Measurements from ENCODE around the gene ACVR1.
"Not testable (repeated sequence)": the region's sequence is repeated elsewhere in the genome, so short reads cannot be mapped to it uniquely, and the experiment has no call there.

The ACVR1 gene

GRCh38 chr2:157748371-157749142 is 127.6 kb downstream of the ACVR1 start:
- no peak for DNase-seq

- no peak for DNase-seq
Measured at GRCh38 chr2:157747695-157748370, 128.3 kb downstream of the ACVR1 start.

GRCh38 chr2:157747280-157747679 is 128.8 kb downstream of the ACVR1 start:
- no peak for DNase-seq

GRCh38 chr2:157746234-157746950 is 129.7 kb downstream of the ACVR1 start:
- no peak for DNase-seq

GRCh38 chr2:157744571-157745076 is 131.5 kb downstream of the ACVR1 start:
- no peak for DNase-seq

GRCh38 chr2:157743051-157743450 is 133.1 kb downstream of the ACVR1 start:
- DNase-seq, result no peak

GRCh38 chr2:157741819-157742484 is 134.2 kb downstream of the ACVR1 start:
- DNase-seq, result peak; percentile 13

GRCh38 chr2:157737656-157738055 is 138.5 kb downstream of the ACVR1 start:
- no peak for DNase-seq

GRCh38 chr2:157735532-157735931 is 140.6 kb downstream of the ACVR1 start:
- no peak for DNase-seq

- DNase-seq, result no peak
Measured at GRCh38 chr2:157733263-157733662, 142.9 kb downstream of the ACVR1 start.

GRCh38 chr2:157732596-157732995 is 143.5 kb downstream of the ACVR1 start:
- no peak for DNase-seq

- no peak for DNase-seq
Measured at GRCh38 chr2:157727693-157728092, 148.4 kb downstream of the ACVR1 start.

GRCh38 chr2:157726946-157727345 is 149.2 kb downstream of the ACVR1 start:
- DNase-seq, result no peak

- DNase-seq, result no peak
Measured at GRCh38 chr2:157725846-157726245, 150.3 kb downstream of the ACVR1 start.

- no peak for DNase-seq
Measured at GRCh38 chr2:157722580-157723234, 153.4 kb downstream of the ACVR1 start.

GRCh38 chr2:157720504-157720903 is 155.6 kb downstream of the ACVR1 start:
- DNase-seq, result no peak

GRCh38 chr2:157704653-157705052 is 171.5 kb downstream of the ACVR1 start:
- not testable (repeated sequence) for DNase-seq

GRCh38 chr2:157704148-157704547 is 172.0 kb downstream of the ACVR1 start:
- not testable (repeated sequence) for DNase-seq

GRCh38 chr2:157699806-157700205 is 176.3 kb downstream of the ACVR1 start:
- no peak for DNase-seq

GRCh38 chr2:157699009-157699408 is 177.1 kb downstream of the ACVR1 start:
- no peak for DNase-seq

GRCh38 chr2:157698430-157698829 is 177.7 kb downstream of the ACVR1 start:
- DNase-seq, result no peak

GRCh38 chr2:157696036-157696435 is 180.1 kb downstream of the ACVR1 start:
- no peak for DNase-seq

All from NCI-H345 (cell line).